ENCODE measurements around the gene VTN.
A peak's percentile ranks its signal among the peaks of the same experiment; 100 is the strongest.

Gene VTN

GRCh38 chr17:28385037-28385400 is 14.9 kb upstream of the VTN start:
- peaks cover 8% of the 10 kb centered on the region for H3K27me3 Mint-ChIP-seq
- H3K4me3 Mint-ChIP-seq: peak overlapping the region; percentile 84 to 93
- ATAC-seq: peak; percentile 19
- peak overlapping the region in 1 of 2 donors; percentile 55 for H3K27ac Mint-ChIP-seq
- H3K9me3 Mint-ChIP-seq: no peaks in the 10 kb centered on the region
- H3K4me1 Mint-ChIP-seq: peaks cover 34% of the 10 kb centered on the region
- no peak for DNase-seq

- ATAC-seq: peak; percentile 96
- Mint-ChIP-seq H3K9me3 (no peaks in the 10 kb centered on the region), H3K4me3 (peak overlapping the region; percentile 84 to 93), H3K27ac (peak overlapping the region; percentile 55 to 61), H3K27me3 (peaks cover 8% of the 10 kb centered on the region), H3K4me1 (peaks cover 34% of the 10 kb centered on the region)
- DNase-seq: peak; percentile 62 to 69
Observed at GRCh38 chr17:28384281-28385036, 14.4 kb upstream of the VTN start.

- DNase-seq (peak; percentile 29 to 36), ATAC-seq (no peak)
- Mint-ChIP-seq H3K27me3 (peaks cover 8% of the 10 kb centered on the region), H3K27ac (no peak overlapping the region), H3K4me3 (peak overlapping the region; percentile 24 to 48), H3K4me1 (peaks cover 34% of the 10 kb centered on the region), H3K9me3 (no peaks in the 10 kb centered on the region)
Observed at GRCh38 chr17:28381141-28381825, 11.2 kb upstream of the VTN start.

- Mint-ChIP-seq H3K27me3 (peaks cover 8% of the 10 kb centered on the region), H3K9me3 (no peaks in the 10 kb centered on the region), H3K4me3 (no peak overlapping the region), H3K27ac (no peak overlapping the region), H3K4me1 (peaks cover 28% of the 10 kb centered on the region)
- DNase-seq (no peak), ATAC-seq (no peak)
Observed at GRCh38 chr17:28379814-28380801, 10.0 kb upstream of the VTN start.

- Mint-ChIP-seq H3K4me1 (peaks cover 35% of the 10 kb centered on the region), H3K27ac (peak overlapping the region; percentile 77 to 85), H3K9me3 (no peaks in the 10 kb centered on the region), H3K27me3 (no peaks in the 10 kb centered on the region), H3K4me3 (peak overlapping the region; percentile 84 to 89)
- DNase-seq: no peak
- no peak for ATAC-seq
Observed at GRCh38 chr17:28372945-28373274, 2.8 kb upstream of the VTN start.

GRCh38 chr17:28372203-28372944 is 2.3 kb upstream of the VTN start:
- Mint-ChIP-seq H3K9me3 (no peaks in the 10 kb centered on the region), H3K4me3 (peak overlapping the region; percentile 84 to 89), H3K27me3 (no peaks in the 10 kb centered on the region), H3K27ac (peak overlapping the region; percentile 85 to 93), H3K4me1 (peaks cover 35% of the 10 kb centered on the region)
- ATAC-seq (peak; percentile 15), DNase-seq (peak in 1 of 2 donors; percentile 45)

GRCh38 chr17:28371245-28372202 is 1.4 kb upstream of the VTN start, which contains the start of gene SARM1:
TSS of gene SARM1 (plus strand) at chr17:28371694. CDS start at chr17:28372033, 339 bp downstream.
- Mint-ChIP-seq H3K4me1 (peaks cover 35% of the 10 kb centered on the region), H3K4me3 (peak within 1 kb of the TSS; percentile 84 to 89), H3K27ac (peak within 1 kb of the TSS; percentile 93 to 97), H3K27me3 (no peaks in the 10 kb centered on the region), H3K9me3 (no peaks in the 10 kb centered on the region)
- ATAC-seq: peak; percentile 91
- peak; percentile 92 to 94 for DNase-seq

GRCh38 chr17:28370744-28371103 is 617 bp upstream of the VTN start:
- no peaks in the 10 kb centered on the region for H3K27me3 Mint-ChIP-seq
- peak overlapping the region; percentile 84 to 89 for H3K4me3 Mint-ChIP-seq
- peaks cover 35% of the 10 kb centered on the region for H3K4me1 Mint-ChIP-seq
- no peak for DNase-seq
- no peak overlapping the region for H3K27ac Mint-ChIP-seq
- no peak for ATAC-seq
- H3K9me3 Mint-ChIP-seq: no peaks in the 10 kb centered on the region

- ATAC-seq: no peak
- no peak for DNase-seq
- Mint-ChIP-seq H3K9me3 (no peaks in the 10 kb centered on the region), H3K4me3 (no peak overlapping the region), H3K27ac (no peak overlapping the region), H3K27me3 (no peaks in the 10 kb centered on the region), H3K4me1 (peaks cover 30% of the 10 kb centered on the region)
Observed at GRCh38 chr17:28369684-28370034, 448 bp downstream of the VTN start.

- H3K9me3 Mint-ChIP-seq: no peaks in the 10 kb centered on the region
- H3K27me3 Mint-ChIP-seq: no peaks in the 10 kb centered on the region
- H3K4me1 Mint-ChIP-seq: peaks cover 30% of the 10 kb centered on the region
- ATAC-seq (no peak), DNase-seq (no peak)
- H3K4me3 Mint-ChIP-seq: no peak overlapping the region
- H3K27ac Mint-ChIP-seq: no peak overlapping the region
Observed at GRCh38 chr17:28368915-28369683, 1.0 kb downstream of the VTN start.

- Mint-ChIP-seq H3K9me3 (no peaks in the 10 kb centered on the region), H3K4me3 (no peak overlapping the region), H3K27me3 (no peaks in the 10 kb centered on the region), H3K27ac (peak overlapping the region in 1 of 2 donors; percentile 83), H3K4me1 (peaks cover 26% of the 10 kb centered on the region)
- no peak for DNase-seq
- ATAC-seq: no peak
Observed at GRCh38 chr17:28368306-28368831, 1.7 kb downstream of the VTN start.

GRCh38 chr17:28367641-28368305 is 2.3 kb downstream of the VTN start:
- no peak for ATAC-seq
- Mint-ChIP-seq H3K9me3 (no peaks in the 10 kb centered on the region), H3K4me3 (no peak overlapping the region), H3K4me1 (peaks cover 20% of the 10 kb centered on the region), H3K27me3 (no peaks in the 10 kb centered on the region), H3K27ac (peak overlapping the region in 1 of 2 donors; percentile 83)
- no peak for DNase-seq

- no peak overlapping the region for H3K27ac Mint-ChIP-seq
- H3K4me1 Mint-ChIP-seq: peaks cover 15% of the 10 kb centered on the region
- H3K27me3 Mint-ChIP-seq: no peaks in the 10 kb centered on the region
- DNase-seq: no peak
- H3K4me3 Mint-ChIP-seq: no peak overlapping the region
- ATAC-seq: no peak
- H3K9me3 Mint-ChIP-seq: no peaks in the 10 kb centered on the region
Observed at GRCh38 chr17:28366605-28367004, 3.5 kb downstream of the VTN start.

All from stimulated activated naive CD8-positive, alpha-beta T cell treated with anti-CD3 and anti-CD28 coated beads, Interleukin-15, amount 100 ng/mL, for 72 hours (primary cell).